ENCODE data around the gene ADCK1. TPM values are rescaled to one million over a fixed set of nuclear protein-coding genes. Genes with fewer than 3 reads are reported as not detected.
A peak's percentile ranks its signal among the peaks of the same experiment; 100 is the strongest.
"Not testable (repeated sequence)": the region's sequence is repeated elsewhere in the genome, so short reads cannot be mapped to it uniquely, and the experiment has no call there.

ADCK1 gene
- total RNA-seq, 1 donor from 2014 or later: 5.2 TPM

DNA sequence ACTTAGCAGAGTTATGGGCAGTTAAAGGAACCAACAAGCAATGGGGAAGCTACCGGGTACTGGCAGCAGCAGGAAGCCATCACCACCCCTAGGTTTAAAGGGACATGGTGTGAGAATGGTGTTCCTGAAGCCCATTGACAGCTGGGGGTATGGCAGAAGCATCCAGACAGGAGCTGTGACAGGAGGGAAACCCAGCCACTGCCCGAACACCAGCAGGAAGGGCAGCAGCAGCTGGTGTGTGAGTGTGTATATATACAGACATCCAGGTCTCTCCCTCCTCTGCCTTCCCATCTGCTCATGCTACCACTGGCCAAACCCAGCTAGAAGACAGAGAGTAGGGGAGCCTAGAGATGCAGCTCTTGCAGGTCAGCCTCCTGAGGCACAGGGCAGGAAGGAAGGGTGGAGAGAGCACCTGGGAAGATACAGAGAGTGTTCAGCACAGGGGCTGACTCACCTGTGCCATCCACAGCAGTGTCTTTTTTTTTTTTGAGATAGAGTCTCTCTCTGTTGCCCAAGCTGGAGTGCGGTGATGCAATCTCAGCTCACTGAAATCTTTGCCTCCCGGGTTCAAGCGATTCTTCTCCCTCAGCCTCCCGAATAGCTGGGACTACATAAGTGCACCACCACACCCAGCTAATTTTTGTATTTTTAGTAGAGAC, 9.2 kb upstream of the ADCK1 start:
- DNase-seq (ENCODE audit: low spot score): no peak
- no peak overlapping the region for H3K4me3 Mint-ChIP-seq (ENCODE audit: low read depth)
- no peaks in the 10 kb centered on the region for H3K36me3 Mint-ChIP-seq (ENCODE audit: low read depth)
- intact Hi-C loops (cut with micrococcal nuclease): no loop called here
- no peaks in the 10 kb centered on the region for H3K9me3 Mint-ChIP-seq
- H3K27me3 Mint-ChIP-seq (ENCODE audit: low read depth): peaks cover 13% of the 10 kb centered on the region
- H3K4me1 Mint-ChIP-seq (ENCODE audit: low read depth): peaks cover 1% of the 10 kb centered on the region
- H3K27ac Mint-ChIP-seq: no peak overlapping the region

DNA sequence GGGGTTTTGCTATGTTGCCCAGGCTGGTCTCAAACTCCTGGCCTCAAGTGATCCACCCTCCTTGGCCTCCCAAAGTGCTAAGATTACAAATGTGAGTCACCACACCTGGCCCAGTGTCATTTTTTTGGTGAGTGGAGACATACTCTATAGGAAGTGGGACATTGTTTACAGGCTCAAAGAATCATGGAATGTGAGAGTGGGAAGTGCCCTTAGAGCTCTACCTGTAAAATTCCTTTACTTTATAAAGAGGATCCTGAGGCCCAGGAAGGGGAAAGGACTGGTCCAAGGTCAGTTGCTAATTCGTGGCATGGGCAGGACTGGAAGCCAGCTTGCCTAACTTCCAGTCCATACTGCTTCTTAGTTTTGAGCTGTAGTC, 8.7 kb upstream of the ADCK1 start:
- Mint-ChIP-seq H3K4me3 (ENCODE audit: low read depth) (no peak overlapping the region), H3K27me3 (ENCODE audit: low read depth) (peaks cover 13% of the 10 kb centered on the region), H3K27ac (no peak overlapping the region), H3K36me3 (ENCODE audit: low read depth) (no peaks in the 10 kb centered on the region), H3K9me3 (no peaks in the 10 kb centered on the region), H3K4me1 (ENCODE audit: low read depth) (peaks cover 1% of the 10 kb centered on the region)
- intact Hi-C loops (cut with micrococcal nuclease): no loop called here
- no peak for DNase-seq (ENCODE audit: low spot score)

DNA sequence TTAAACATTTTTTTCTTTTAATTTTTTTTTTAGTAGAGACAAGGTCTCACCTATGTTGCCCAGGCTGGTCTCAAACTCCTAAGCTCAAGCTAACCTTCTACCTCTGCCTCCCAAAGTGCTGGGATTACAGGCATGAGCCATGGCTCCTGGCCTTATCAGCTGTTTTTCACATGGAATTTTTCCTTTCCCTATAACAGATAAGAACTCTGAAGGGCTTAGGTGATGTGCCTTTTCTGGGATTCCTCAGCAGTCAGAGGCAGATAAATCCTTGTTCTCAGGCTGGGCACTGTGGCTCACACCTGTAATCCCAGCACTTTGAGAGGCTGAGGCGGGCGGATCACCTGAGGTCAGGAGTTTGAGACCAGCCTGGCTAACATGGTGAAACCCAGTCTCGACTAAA, 6.7 kb upstream of the ADCK1 start:
- H3K4me3 Mint-ChIP-seq (ENCODE audit: low read depth); H3K4me1 Mint-ChIP-seq (ENCODE audit: low read depth); H3K36me3 Mint-ChIP-seq (ENCODE audit: low read depth); DNase-seq (ENCODE audit: low spot score); H3K27ac Mint-ChIP-seq; intact Hi-C loops (cut with micrococcal nuclease); H3K9me3 Mint-ChIP-seq: not testable (repeated sequence)
- peaks cover 16% of the 10 kb centered on the region for H3K27me3 Mint-ChIP-seq (ENCODE audit: low read depth)

DNA sequence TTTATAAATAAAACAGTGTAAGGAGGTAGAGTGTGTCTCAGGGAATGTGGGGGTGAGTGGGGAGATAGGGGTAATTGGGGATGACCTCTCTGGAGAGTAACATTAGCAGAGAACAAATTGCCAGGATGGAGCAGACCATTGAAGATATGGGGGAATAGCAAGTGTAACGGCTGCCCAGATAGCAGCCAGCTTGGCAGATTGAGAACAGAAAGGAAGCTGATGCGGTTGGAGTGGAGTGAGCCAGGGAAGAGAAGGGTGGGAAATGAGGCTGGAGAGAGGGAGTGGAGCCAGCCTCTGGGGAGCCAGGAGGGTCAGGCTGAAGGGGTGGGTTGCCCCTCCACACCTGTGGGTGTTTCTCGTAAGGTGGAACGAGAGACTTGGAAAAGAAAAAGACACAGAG, 5.6 kb upstream of the ADCK1 start:
- Mint-ChIP-seq H3K9me3 (no peaks in the 10 kb centered on the region), H3K4me3 (ENCODE audit: low read depth) (no peak overlapping the region), H3K36me3 (ENCODE audit: low read depth) (no peaks in the 10 kb centered on the region), H3K4me1 (ENCODE audit: low read depth) (peaks cover 1% of the 10 kb centered on the region), H3K27ac (no peak overlapping the region), H3K27me3 (ENCODE audit: low read depth) (peaks cover 14% of the 10 kb centered on the region)
- intact Hi-C loops (cut with micrococcal nuclease): no loop called here
- no peak for DNase-seq (ENCODE audit: low spot score)

GRCh38 chr14:77799456-77799855, 453 bp upstream of the ADCK1 start:
- DNase-seq (ENCODE audit: low spot score); H3K4me1 Mint-ChIP-seq (ENCODE audit: low read depth); H3K9me3 Mint-ChIP-seq; H3K36me3 Mint-ChIP-seq (ENCODE audit: low read depth); H3K27me3 Mint-ChIP-seq (ENCODE audit: low read depth); intact Hi-C loops (cut with micrococcal nuclease): not testable (repeated sequence)
- Mint-ChIP-seq H3K4me3 (ENCODE audit: low read depth) (peak overlapping the region; percentile 86), H3K27ac (peak overlapping the region; percentile 63)

DNA sequence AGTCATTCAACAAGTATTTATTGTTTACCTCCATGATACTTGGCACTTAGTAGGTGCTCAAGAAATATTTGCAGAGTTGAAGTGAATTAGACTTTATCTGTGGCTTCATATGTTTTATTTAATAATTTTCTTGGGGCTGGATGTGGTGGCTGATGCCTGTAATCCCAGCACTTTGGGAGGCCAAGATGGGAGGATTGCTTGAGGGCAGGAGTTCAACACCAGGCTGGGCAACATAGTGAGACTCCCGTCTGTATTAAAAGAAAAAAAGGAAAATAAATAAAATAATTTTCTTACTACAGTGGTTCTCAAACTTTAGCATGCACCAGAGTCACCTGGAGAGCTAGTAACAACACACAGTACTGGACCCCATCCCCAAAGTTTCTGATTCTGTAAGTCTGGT, 905 bp downstream of the ADCK1 start:
- Mint-ChIP-seq H3K27ac (no peak overlapping the region), H3K36me3 (ENCODE audit: low read depth) (no peaks in the 10 kb centered on the region), H3K4me3 (ENCODE audit: low read depth) (peak overlapping the region; percentile 86), H3K27me3 (ENCODE audit: low read depth) (peaks cover 3% of the 10 kb centered on the region), H3K4me1 (ENCODE audit: low read depth) (peaks cover 6% of the 10 kb centered on the region), H3K9me3 (no peaks in the 10 kb centered on the region)
- no peak for DNase-seq (ENCODE audit: low spot score)
- intact Hi-C loops (cut with micrococcal nuclease): loop anchor here (1.0 kb wide), 2 partner anchors 40 to 344 kb away; partner anchors contain the start of genes SNW1 and VIPAS39

DNA sequence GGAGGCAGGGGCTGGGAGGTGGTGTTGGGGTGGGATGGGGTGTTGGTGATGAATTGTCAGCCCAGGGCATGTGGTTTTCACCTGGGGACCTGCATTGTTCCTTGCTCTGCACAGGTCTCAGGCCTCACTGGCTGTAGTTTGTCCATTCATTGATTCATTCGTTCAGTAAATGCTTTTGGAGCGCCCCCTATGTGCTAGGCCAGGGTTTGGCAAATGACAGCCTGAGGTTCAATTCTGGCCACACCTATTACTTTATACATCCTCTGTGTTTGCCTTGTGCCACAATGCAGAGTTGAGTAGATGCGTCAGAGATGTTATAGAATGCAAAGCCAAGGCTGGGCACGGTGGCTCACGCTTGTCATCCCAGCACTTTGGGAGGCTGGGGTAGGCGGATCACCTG, 4.7 kb downstream of the ADCK1 start:
- intact Hi-C loops (cut with micrococcal nuclease): no loop called here
- Mint-ChIP-seq H3K4me3 (ENCODE audit: low read depth) (no peak overlapping the region), H3K4me1 (ENCODE audit: low read depth) (peaks cover 6% of the 10 kb centered on the region), H3K27me3 (ENCODE audit: low read depth) (no peaks in the 10 kb centered on the region), H3K9me3 (no peaks in the 10 kb centered on the region), H3K36me3 (ENCODE audit: low read depth) (no peaks in the 10 kb centered on the region), H3K27ac (no peak overlapping the region)
- DNase-seq (ENCODE audit: low spot score): peak; percentile 10

DNA sequence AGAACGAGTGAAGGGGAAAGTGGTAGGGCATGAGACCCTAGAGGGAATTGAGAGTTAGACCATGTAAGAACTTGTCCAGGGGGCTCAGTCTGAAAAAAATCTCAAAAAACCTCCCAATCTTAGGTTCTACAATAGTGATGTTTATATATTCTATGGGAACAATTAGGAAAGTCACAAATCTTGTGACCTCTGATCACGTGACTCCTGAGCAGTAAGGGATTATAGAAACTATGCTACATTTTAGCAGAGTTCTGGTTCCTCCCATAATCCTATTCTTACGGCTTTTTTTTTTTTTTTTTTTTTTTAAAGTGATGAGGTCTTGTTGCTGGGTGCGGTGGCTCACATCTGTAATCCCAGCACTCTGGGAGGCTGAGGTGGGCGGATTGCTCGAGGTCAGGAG, 5.8 kb downstream of the ADCK1 start:
- Mint-ChIP-seq H3K27ac (no peak overlapping the region), H3K4me3 (ENCODE audit: low read depth) (no peak overlapping the region), H3K9me3 (no peaks in the 10 kb centered on the region), H3K36me3 (ENCODE audit: low read depth) (no peaks in the 10 kb centered on the region), H3K4me1 (ENCODE audit: low read depth) (peaks cover 1% of the 10 kb centered on the region), H3K27me3 (ENCODE audit: low read depth) (no peaks in the 10 kb centered on the region)
- intact Hi-C loops (cut with micrococcal nuclease): no loop called here
- no peak for DNase-seq (ENCODE audit: low spot score)

GRCh38 chr14:77808250-77808649, 8.3 kb downstream of the ADCK1 start:
- H3K4me3 Mint-ChIP-seq (ENCODE audit: low read depth): no peak overlapping the region
- no peak for DNase-seq (ENCODE audit: low spot score)
- intact Hi-C loops (cut with micrococcal nuclease): no loop called here

GRCh38 chr14:77809011-77809410, 9.1 kb downstream of the ADCK1 start:
- Mint-ChIP-seq H3K27me3 (ENCODE audit: low read depth) (no peaks in the 10 kb centered on the region), H3K4me1 (ENCODE audit: low read depth) (peaks cover 4% of the 10 kb centered on the region), H3K27ac (no peak overlapping the region), H3K36me3 (ENCODE audit: low read depth) (no peaks in the 10 kb centered on the region), H3K9me3 (no peaks in the 10 kb centered on the region), H3K4me3 (ENCODE audit: low read depth) (no peak overlapping the region)
- DNase-seq (ENCODE audit: low spot score): no peak
- intact Hi-C loops (cut with micrococcal nuclease): no loop called here

More at GRCh38 chr14:77808250-77808649, 8.3 kb downstream of the ADCK1 start:
- no peaks in the 10 kb centered on the region for H3K9me3 Mint-ChIP-seq
- no peaks in the 10 kb centered on the region for H3K27me3 Mint-ChIP-seq (ENCODE audit: low read depth)
- H3K4me1 Mint-ChIP-seq (ENCODE audit: low read depth): peaks cover 4% of the 10 kb centered on the region
- H3K27ac Mint-ChIP-seq: no peak overlapping the region
- no peaks in the 10 kb centered on the region for H3K36me3 Mint-ChIP-seq (ENCODE audit: low read depth)

- peaks cover 4% of the 10 kb centered on the region for H3K4me1 Mint-ChIP-seq (ENCODE audit: low read depth)
- H3K36me3 Mint-ChIP-seq (ENCODE audit: low read depth): no peaks in the 10 kb centered on the region
- no peak for DNase-seq (ENCODE audit: low spot score)
- H3K27me3 Mint-ChIP-seq (ENCODE audit: low read depth): no peaks in the 10 kb centered on the region
- no peak overlapping the region for H3K27ac Mint-ChIP-seq
- no peaks in the 10 kb centered on the region for H3K9me3 Mint-ChIP-seq
- no peak overlapping the region for H3K4me3 Mint-ChIP-seq (ENCODE audit: low read depth)
- intact Hi-C loops (cut with micrococcal nuclease): no loop called here
Observed at GRCh38 chr14:77812028-77812427, 12.1 kb downstream of the ADCK1 start.

GRCh38 chr14:77812682-77813081, 12.8 kb downstream of the ADCK1 start:
- H3K27me3 Mint-ChIP-seq (ENCODE audit: low read depth); DNase-seq (ENCODE audit: low spot score); intact Hi-C loops (cut with micrococcal nuclease); H3K9me3 Mint-ChIP-seq; H3K27ac Mint-ChIP-seq; H3K4me1 Mint-ChIP-seq (ENCODE audit: low read depth); H3K4me3 Mint-ChIP-seq (ENCODE audit: low read depth); H3K36me3 Mint-ChIP-seq (ENCODE audit: low read depth): not testable (repeated sequence)

DNA sequence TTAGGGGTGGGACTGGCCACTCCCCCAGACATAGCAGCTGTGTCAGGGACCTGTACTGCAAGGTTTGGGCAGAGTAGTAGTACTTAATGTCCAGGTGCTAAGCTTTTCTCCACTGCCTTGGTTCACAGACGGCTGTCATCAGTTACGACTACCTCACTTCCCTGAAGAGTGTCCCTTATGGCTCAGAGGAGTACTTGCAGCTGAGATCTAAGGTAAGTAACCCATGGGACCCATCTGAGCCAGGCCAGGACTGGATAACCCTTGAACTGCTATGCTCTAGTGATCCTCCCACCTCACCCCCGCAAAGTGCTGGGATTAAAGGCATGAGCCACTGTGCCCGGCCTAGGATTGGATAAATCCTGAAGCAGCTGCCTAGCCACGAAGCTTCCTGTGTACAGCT, 22.4 kb downstream of the ADCK1 start:
- no peaks in the 10 kb centered on the region for H3K27me3 Mint-ChIP-seq (ENCODE audit: low read depth)

DNA sequence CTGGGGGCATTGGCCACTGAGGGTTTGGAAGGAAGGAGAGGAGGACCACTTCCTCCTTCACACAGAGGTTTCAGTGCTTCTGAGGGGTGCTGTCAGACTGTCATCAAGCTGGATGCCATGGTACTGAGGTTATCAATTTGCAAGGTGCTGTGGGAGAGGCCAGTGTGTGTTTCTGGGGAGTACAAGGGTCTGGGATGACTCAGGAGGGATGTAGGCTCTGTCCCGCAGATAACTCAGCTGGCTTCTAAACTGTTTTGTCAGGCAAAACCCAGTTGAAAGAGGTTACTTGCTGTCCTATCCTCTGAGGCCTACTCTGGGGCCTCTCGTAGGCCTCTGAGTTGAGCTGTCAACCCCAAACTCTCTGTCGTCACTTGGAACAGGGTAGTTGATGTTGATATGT, 22.8 kb downstream of the ADCK1 start:
- intact Hi-C loops (cut with micrococcal nuclease): no loop called here
- Mint-ChIP-seq H3K27ac (no peak overlapping the region), H3K27me3 (ENCODE audit: low read depth) (no peaks in the 10 kb centered on the region), H3K9me3 (no peaks in the 10 kb centered on the region), H3K36me3 (ENCODE audit: low read depth) (no peaks in the 10 kb centered on the region), H3K4me3 (ENCODE audit: low read depth) (no peak overlapping the region), H3K4me1 (ENCODE audit: low read depth) (no peaks in the 10 kb centered on the region)
- no peak for DNase-seq (ENCODE audit: low spot score)

More for the DNA sequence above, 22.4 kb downstream of the ADCK1 start:
- Mint-ChIP-seq H3K27ac (no peak overlapping the region), H3K9me3 (no peaks in the 10 kb centered on the region), H3K4me3 (ENCODE audit: low read depth) (no peak overlapping the region), H3K4me1 (ENCODE audit: low read depth) (no peaks in the 10 kb centered on the region), H3K36me3 (ENCODE audit: low read depth) (no peaks in the 10 kb centered on the region)
- intact Hi-C loops (cut with micrococcal nuclease): no loop called here
- no peak for DNase-seq (ENCODE audit: low spot score)
